Kidney (tissue), 14 donors: ENCODE data around the gene FAM171A1. TPM values are rescaled to one million over a fixed set of nuclear protein-coding genes. Genes with fewer than 3 reads are reported as not detected.

ENCODE experiments used
- DNase-seq, 5 donors: peaks; one replicate each; pipeline ENCODE4 v3.0.0-alpha.2; 2013 to 2020
- FAIRE-seq: peaks from 2 replicates; lab custom pipeline; 2012; peaks lifted over from hg19 to GRCh38; lab: Jason Lieb, UNC
- H3K27ac ChIP-seq, 2 donors: one replicate each; pipeline ENCODE4 v1.7.0; 2013; ENCODE audit warnings: low read depth in 2 of 2, low read length in 2 of 2, inconsistent platforms in 1 of 2
- H3K27me3 ChIP-seq: one replicate; pipeline ENCODE4 v1.7.1; 2013; ENCODE audit warnings: low read length, inconsistent platforms; ENCODE audit not compliant: control insufficient read depth, insufficient read depth
- H3K36me3 ChIP-seq, 3 donors: one replicate each; pipeline versions ENCODE4 v1.7.0 to v1.7.1; 2013; ENCODE audit warnings: low read length in 3 of 3, control low read depth in 1 of 3, inconsistent platforms in 1 of 3; ENCODE audit not compliant: insufficient read depth in 3 of 3, control insufficient read depth in 2 of 3
- H3K4me1 ChIP-seq, 3 donors: one replicate each; pipeline versions ENCODE4 v1.7.0 to v1.7.1; 2013; ENCODE audit warnings: low read length in 3 of 3, inconsistent platforms in 1 of 3, low read depth in 1 of 3; ENCODE audit not compliant: control insufficient read depth in 2 of 3, insufficient read depth in 2 of 3
- H3K4me3 ChIP-seq, 3 donors: one replicate each; pipeline versions ENCODE4 v1.7.0 to v1.8.1; 2013; ENCODE audit warnings: low read length in 3 of 3, control low read depth in 1 of 3, inconsistent platforms in 1 of 3
- H3K9ac ChIP-seq, 3 donors: one replicate each; pipeline versions ENCODE4 v1.7.0 to v1.7.1; 2013; ENCODE audit warnings: low read length in 3 of 3, control low read depth in 1 of 3, inconsistent platforms in 1 of 3
- H3K9me3 ChIP-seq, 3 donors: one replicate each; pipeline versions ENCODE4 v1.7.0 to v1.7.1; 2013; ENCODE audit warnings: low read length in 3 of 3, control low read depth in 1 of 3, inconsistent platforms in 1 of 3; ENCODE audit not compliant: control insufficient read depth in 2 of 3, insufficient read depth in 1 of 3
- intact Hi-C: fragments of 100-400 bp; cut with DNase I; formaldehyde crosslinking; loops from one replicate; pipeline ENCODE4 v1.11.1; 2022
- polyA plus RNA-seq: library from polyadenylated mRNA; stranded (reverse); fragments of 350-450 nt; fragmentation: Illumina TruSeq; extraction: RNeasy Lipid Tissue Mini Kit (QIAGEN cat#74804); gene quantifications from one replicate; pipeline ENCODE4 v1.2.3, GENCODE V29; 2014; ENCODE audit warnings: low read depth, low replicate concordance; ENCODE audit not compliant: insufficient read depth
- total RNA-seq: library from RNA; stranded (reverse); fragmentation: NEBNext Ultra II Directional; extraction: Animal tissue kit (Norgen Biotek cat#: 25700); gene quantifications from one replicate; pipeline ENCODE4 v1.2.1, GENCODE V29; 2021
- TF ChIP-seq, protein P1 (sequence below): IDR thresholded peaks from 3 replicates; pipeline ENCODE4 v1.5.1; 2012; ENCODE audit warnings: mild to moderate bottlenecking, moderate library complexity, borderline replicate concordance; ENCODE audit not compliant: insufficient read depth; ENCODE audit errors: extremely low read depth
- donor health status: control.
- donor health status: control.
- donor health status: control.
- donor health status: control.
- donor health status: control.
- donor health status: DM: yes; HTN: yes; CAD: no.
- donor health status: Normal renal cell carcinoma (clear cell type).

Gene FAM171A1
- total and polyA plus RNA-seq, 2 donors from 2014 or later, result 30.4 to 53.0 TPM

DNA sequence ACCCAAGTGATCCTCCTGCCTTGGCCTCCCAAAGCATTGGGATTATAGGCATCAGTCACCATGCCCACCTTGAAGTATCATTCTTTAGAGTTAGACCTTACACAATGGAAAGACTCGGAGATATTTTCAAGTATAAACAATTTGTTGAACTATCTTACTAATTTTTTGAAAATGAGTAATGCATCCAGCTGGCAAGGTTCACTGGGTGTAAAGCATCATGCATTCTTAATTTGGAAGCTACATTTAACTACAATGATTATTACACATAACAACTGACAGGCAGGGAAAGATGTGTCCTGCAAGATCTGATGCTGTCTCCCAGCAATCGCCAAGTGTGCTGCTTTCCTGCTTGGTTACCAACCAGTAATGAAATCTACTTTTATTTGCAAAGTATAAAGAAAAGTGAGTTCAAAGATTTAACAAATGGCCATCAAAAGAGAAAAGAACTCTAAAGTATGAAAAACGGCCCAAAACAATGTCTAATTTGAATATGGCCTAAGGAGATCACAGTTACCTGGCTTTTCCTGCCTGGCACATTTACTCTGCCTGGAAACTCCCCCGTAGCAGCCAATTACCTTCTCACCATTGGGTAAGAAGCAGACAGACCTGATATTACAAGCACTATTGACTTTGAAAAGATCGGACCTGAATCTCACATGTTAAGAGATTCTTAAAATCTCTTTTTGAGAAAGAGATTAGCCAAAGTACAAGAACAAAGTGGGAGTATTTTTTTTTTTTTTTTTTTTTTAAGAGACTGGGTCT lies 143.3 kb downstream of the FAM171A1 start:
- intact Hi-C loops, result no loop called here
- Histone ChIP-seq H3K9ac (no peak overlapping the region), H3K27ac (no peak overlapping the region), H3K36me3 (no peaks in the 10 kb centered on the region), H3K4me3 (no peak overlapping the region), H3K27me3 (no peaks in the 10 kb centered on the region), H3K4me1 (no peaks in the 10 kb centered on the region), H3K9me3 (no peaks in the 10 kb centered on the region)
- DNase-seq (no peak), FAIRE-seq (no peak)
- TF ChIP-seq, protein P1, sequence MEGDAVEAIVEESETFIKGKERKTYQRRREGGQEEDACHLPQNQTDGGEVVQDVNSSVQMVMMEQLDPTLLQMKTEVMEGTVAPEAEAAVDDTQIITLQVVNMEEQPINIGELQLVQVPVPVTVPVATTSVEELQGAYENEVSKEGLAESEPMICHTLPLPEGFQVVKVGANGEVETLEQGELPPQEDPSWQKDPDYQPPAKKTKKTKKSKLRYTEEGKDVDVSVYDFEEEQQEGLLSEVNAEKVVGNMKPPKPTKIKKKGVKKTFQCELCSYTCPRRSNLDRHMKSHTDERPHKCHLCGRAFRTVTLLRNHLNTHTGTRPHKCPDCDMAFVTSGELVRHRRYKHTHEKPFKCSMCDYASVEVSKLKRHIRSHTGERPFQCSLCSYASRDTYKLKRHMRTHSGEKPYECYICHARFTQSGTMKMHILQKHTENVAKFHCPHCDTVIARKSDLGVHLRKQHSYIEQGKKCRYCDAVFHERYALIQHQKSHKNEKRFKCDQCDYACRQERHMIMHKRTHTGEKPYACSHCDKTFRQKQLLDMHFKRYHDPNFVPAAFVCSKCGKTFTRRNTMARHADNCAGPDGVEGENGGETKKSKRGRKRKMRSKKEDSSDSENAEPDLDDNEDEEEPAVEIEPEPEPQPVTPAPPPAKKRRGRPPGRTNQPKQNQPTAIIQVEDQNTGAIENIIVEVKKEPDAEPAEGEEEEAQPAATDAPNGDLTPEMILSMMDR, result no peak

DNA sequence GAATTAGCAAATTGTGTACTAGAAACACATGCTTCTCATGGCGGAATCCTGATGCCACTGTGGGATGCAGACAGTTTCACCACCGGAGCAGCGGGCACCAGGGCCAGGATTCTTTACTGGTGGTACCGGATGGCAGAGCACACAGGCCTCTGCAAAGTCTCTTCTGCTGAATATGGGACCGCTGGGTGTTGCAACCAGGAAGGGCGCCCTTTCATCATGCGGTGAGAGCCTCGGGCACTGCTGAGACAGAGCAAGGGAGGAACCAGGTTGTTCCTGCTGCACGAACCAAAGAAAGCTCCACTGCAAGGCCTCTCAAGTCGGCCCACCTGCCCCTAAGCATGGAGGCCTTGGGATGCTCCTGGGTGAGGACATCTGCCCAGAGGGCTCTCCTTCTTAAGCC lies 145.6 kb downstream of the FAM171A1 start:
- intact Hi-C loops, result no loop called here
- FAIRE-seq, result no peak
- no peaks in the 10 kb centered on the region for H3K36me3 ChIP-seq

DNA sequence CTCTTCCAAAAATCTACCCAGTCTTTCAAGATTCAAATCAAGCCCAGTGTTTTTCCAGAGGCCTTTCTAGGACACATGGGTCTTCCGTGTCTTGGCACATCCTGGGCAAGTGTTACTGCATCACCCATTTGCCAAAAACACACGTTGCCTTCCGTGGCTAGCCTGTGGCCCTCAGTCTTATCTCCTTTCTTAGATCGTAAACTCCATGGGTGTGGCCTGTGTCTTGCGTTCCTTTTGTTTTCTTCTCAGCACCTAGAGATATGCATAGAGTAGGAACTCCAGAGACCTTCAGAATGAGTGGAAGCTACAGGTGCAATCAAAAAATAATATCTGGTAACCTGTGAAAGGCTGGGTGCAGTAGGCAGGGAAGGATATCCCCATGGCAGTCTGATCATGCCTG lies 146.1 kb downstream of the FAM171A1 start:
- FAIRE-seq (no peak), DNase-seq (no peak)
- no peaks in the 10 kb centered on the region for H3K27me3 ChIP-seq
- H3K9me3 ChIP-seq, result no peaks in the 10 kb centered on the region
- H3K4me3 ChIP-seq, result no peak overlapping the region
- intact Hi-C loops, result no loop called here
- no peaks in the 10 kb centered on the region for H3K4me1 ChIP-seq
- TF ChIP-seq, protein P1, result no peak
- H3K36me3 ChIP-seq, result no peaks in the 10 kb centered on the region
- no peak overlapping the region for H3K9ac ChIP-seq
- no peak overlapping the region for H3K27ac ChIP-seq

More for the DNA sequence above, 145.6 kb downstream of the FAM171A1 start:
- Histone ChIP-seq H3K27me3 (no peaks in the 10 kb centered on the region), H3K9ac (no peak overlapping the region), H3K9me3 (no peaks in the 10 kb centered on the region), H3K27ac (no peak overlapping the region), H3K4me3 (no peak overlapping the region), H3K4me1 (no peaks in the 10 kb centered on the region)
- TF ChIP-seq, protein P1, result no peak
- no peak for DNase-seq
